Vagina (tissue), 2 donors: ENCODE data around the gene NDUFB4. TPM values are rescaled to one million over a fixed set of nuclear protein-coding genes. Genes with fewer than 3 reads are reported as not detected.
A peak's percentile ranks its signal among the peaks of the same experiment; 100 is the strongest.

Experiments
- DNase-seq, 2 donors: peaks; one replicate each; pipeline ENCODE4 v3.0.0-alpha.2; 2017; ENCODE audit errors: extremely low spot score in 2 of 2
- H3K27ac ChIP-seq: fragments of 200-600 bp; sonication (generic); one replicate; pipeline ENCODE4 v1.5.1; 2019
- H3K27me3 ChIP-seq: fragments of 200-600 bp; sonication (generic); one replicate; pipeline ENCODE4 v1.5.1; 2019
- H3K36me3 ChIP-seq, 2 donors: fragments of 200-600 bp; sonication (generic); one replicate each; pipeline ENCODE4 v1.5.1; 2017 to 2019
- H3K4me1 ChIP-seq: fragments of 200-600 bp; sonication (generic); one replicate; pipeline ENCODE4 v1.5.1; 2019
- H3K4me3 ChIP-seq, 2 donors: fragments of 200-600 bp; sonication (generic); 1 replicate in 1 of 2; 2 replicates in 1 of 2; pipeline ENCODE4 v1.5.1; 2016 to 2019
- H3K9me3 ChIP-seq: fragments of 200-600 bp; sonication (generic); one replicate; pipeline ENCODE4 v1.5.1; 2019
- POLR2A ChIP-seq, 2 donors: fragments of 450-650 bp; IDR thresholded peaks; one replicate each; pipeline ENCODE4 v1.6.1; 2017; ENCODE audit warnings: antibody characterized with exemption in 2 of 2, mild to moderate bottlenecking in 2 of 2, moderate library complexity in 2 of 2
- POLR2AphosphoS5 ChIP-seq, 2 donors: sonication (generic); formaldehyde crosslinking; IDR thresholded peaks; one replicate each; pipeline ENCODE4 v1.9.0; 2017; ENCODE audit warnings: antibody characterized with exemption in 2 of 2, mild to moderate bottlenecking in 2 of 2, low read depth in 1 of 2; ENCODE audit not compliant: insufficient read depth in 1 of 2
- intact Hi-C: fragments of 100-400 bp; cut with DNase I; formaldehyde crosslinking; loops from one replicate; pipeline ENCODE4 v1.15.1; 2023
- total RNA-seq: library from RNA; depleted of rRNA; stranded (reverse); fragments of >200 nt; gene quantifications from one replicate; pipeline ENCODE4 v1.2.3, GENCODE V29; 2016
- TF ChIP-seq, protein P1 (sequence below), 3 experiments: fragments of 450-650 bp in 2 of 3; fragments of 200-600 bp in 1 of 3; sonication (generic) in 1 of 3; IDR thresholded peaks; one replicate each; pipeline ENCODE4 v1.5.1; 2017 to 2019; ENCODE audit warnings: antibody characterized with exemption in 3 of 3, mild to moderate bottlenecking in 2 of 3, moderate library complexity in 2 of 3

NDUFB4 gene
- total RNA-seq, 1 donor from 2014 or later = 82.5 TPM

DNA sequence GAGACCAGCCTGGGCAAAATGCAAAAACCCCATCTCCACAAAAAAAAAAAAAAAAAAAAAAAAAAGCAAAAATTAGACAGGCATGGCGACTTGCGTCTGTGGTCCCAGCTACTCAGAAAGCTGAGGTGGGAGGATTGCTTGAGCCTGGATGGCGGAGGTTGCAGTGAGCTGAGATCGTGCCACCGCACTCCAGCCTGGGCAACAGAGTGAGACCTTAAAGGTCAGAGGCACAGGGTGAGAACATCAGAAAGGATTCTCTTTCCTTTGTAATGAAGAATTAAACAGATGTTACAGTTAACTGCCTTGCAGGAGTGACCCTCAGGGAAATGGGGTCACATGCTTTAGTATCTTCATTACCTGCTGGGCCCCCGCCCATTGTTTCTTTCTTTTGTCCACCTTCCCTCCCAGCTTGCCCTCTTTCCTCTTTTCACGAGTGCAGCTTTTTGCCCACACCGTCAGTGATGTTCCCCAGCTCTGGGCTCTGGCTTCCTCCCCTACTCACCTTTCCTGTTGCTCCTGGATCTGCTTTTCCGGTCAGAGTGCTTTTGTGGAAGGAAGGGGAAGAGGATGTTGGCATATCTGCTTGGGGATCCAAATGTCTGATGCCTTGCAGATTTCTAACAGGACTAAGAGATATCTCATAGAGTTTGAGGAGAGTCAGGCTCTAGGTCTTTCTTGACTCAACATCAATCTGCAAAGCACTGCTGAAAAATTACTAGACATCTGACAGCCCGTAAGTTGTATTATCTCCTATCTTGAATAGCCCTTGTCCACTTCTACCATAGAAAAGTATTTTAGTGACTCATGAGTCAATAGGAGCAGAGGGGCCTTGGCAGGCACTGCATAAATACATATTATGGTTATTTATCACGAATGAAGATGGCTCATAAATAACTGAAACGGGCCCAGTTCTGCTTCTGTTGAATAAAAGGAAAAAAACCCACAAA is 35.6 kb upstream of the NDUFB4 start:
- no peak for TF ChIP-seq POLR2A (IDR thresholded peaks at IDR 0.05)
- TF ChIP-seq, protein P1, sequence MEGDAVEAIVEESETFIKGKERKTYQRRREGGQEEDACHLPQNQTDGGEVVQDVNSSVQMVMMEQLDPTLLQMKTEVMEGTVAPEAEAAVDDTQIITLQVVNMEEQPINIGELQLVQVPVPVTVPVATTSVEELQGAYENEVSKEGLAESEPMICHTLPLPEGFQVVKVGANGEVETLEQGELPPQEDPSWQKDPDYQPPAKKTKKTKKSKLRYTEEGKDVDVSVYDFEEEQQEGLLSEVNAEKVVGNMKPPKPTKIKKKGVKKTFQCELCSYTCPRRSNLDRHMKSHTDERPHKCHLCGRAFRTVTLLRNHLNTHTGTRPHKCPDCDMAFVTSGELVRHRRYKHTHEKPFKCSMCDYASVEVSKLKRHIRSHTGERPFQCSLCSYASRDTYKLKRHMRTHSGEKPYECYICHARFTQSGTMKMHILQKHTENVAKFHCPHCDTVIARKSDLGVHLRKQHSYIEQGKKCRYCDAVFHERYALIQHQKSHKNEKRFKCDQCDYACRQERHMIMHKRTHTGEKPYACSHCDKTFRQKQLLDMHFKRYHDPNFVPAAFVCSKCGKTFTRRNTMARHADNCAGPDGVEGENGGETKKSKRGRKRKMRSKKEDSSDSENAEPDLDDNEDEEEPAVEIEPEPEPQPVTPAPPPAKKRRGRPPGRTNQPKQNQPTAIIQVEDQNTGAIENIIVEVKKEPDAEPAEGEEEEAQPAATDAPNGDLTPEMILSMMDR (IDR thresholded peaks at IDR 0.05) = no peak
- TF ChIP-seq POLR2AphosphoS5 (IDR thresholded peaks at IDR 0.05; ENCODE audit: insufficient read depth in 1 of 2, low read depth in 1 of 2) = no peak
- DNase-seq = no peak
- intact Hi-C loops = no loop called here
- H3K4me1 ChIP-seq = peaks cover 19% of the 10 kb centered on the region
- no peaks in the 10 kb centered on the region for H3K9me3 ChIP-seq
- no peaks in the 10 kb centered on the region for H3K36me3 ChIP-seq
- H3K4me3 ChIP-seq = no peak overlapping the region
- no peak overlapping the region for H3K27ac ChIP-seq
- no peaks in the 10 kb centered on the region for H3K27me3 ChIP-seq

DNA sequence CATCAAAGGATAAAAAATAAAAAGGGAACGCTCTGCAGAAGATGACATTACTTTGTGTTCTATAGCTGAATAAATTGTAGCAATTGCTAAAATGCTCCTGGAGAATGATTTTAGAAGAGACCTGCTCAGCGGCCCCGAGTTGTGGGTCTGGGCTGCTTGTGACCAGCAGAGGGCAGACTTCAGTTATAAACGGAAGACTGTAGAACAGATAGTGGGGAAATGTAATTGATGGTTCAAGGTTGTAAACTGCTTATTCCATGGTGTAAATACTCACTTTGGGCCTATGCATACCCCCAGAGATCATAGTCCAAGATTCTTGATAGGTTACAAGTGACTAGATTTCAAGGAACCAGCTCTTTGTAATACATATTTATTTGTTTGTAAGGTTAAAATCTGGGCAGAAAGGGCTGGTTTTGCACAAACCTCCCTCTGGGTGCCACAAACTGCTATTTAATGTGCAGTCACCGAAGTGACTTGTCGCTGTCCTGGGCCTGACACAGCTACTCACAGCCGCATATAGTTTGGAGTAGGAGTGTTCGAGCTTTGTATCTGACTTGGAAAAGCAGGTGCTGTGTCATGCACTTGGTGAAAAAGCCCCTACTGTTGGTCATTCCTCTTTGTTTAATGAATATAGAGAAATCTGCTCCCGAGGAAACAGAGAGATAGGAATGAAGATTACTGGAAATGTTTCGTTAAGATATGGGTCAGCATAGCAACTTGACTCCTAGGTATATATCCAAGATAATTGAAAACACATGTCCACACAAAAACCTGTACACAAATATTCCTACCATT is 34.7 kb upstream of the NDUFB4 start:
- Histone ChIP-seq H3K4me1 (peaks cover 21% of the 10 kb centered on the region), H3K27ac (no peak overlapping the region), H3K27me3 (no peaks in the 10 kb centered on the region), H3K9me3 (no peaks in the 10 kb centered on the region), H3K4me3 (no peak overlapping the region), H3K36me3 (no peaks in the 10 kb centered on the region)
- intact Hi-C loops = no loop called here
- no peak for DNase-seq
- TF ChIP-seq, protein P1 (IDR thresholded peaks at IDR 0.05) = peak; percentile 54 to 75 (median 75)
- no peak for TF ChIP-seq POLR2A (IDR thresholded peaks at IDR 0.05)
- TF ChIP-seq POLR2AphosphoS5 (IDR thresholded peaks at IDR 0.05; ENCODE audit: insufficient read depth in 1 of 2, low read depth in 1 of 2) = peak in 1 of 2 donors; percentile 39

DNA sequence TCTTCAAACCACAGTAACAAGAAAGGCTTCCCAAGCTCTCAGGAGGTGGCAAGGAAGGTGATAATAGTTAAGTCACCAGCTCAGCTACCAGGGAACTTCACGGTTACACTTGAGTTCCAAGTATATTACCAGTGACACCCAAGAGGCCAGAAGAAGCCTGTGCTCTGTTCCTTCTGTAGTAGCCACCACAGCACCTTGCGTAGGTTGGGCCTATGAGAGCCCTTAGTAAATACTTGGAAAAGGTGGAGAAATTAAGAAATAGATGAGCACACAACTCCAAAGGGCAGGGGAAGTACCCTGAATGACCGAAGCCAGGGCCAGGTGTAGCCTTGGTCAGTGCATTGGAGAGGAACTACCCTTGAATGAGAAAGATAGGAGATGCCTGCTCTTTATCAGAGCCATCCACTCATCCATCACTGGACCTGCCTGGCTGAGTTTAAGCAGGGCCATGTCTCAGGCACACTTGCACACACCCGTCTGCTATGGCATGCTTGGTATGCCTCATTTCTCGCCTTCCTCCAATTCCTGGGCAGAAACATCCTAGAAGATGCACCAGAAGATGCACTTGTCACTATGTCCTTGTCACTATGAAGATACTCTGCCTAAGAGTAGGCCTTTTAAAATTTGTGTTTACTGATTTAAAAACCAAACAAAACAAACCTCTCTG is 32.6 kb upstream of the NDUFB4 start:
- intact Hi-C loops = no loop called here
- no peaks in the 10 kb centered on the region for H3K9me3 ChIP-seq

DNA sequence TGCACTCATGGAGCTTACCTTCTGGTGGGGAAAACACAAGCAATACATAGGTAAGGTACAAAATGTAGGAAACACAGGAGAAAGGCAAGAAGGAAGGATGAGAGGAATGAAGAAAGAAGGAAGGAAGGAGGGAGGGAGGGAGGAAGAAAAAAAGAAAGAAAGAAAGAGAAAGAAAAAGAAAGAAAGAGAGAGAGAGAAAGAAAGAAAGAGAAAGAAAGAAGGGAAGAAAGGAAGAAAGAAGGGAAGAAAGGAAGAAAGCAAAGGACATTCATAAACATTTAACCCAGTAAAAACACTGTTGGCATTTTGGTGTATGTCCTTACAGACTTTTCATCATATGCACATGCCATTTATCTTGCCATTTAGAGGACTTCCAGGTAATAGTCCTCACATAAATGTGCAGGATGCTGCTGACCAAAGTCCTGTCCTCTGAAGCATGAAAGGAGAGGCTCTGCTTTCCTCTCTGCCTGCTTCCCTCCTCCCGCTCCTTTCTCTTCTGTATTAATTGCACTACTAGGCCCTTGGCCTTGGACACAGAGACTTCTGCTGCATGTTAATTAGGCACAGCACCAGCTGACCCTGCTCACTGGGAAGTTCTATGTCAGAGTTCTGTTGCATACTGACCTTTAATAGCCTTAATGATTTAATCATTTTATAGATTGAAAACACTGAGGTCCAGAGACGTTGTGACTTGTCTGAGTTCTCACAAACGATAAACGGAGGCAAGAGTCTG is 29.7 kb upstream of the NDUFB4 start:
- DNase-seq = peak in 1 of 2 donors; percentile 34
- H3K27ac ChIP-seq = peak overlapping the region; percentile 65
- H3K4me3 ChIP-seq = no peak overlapping the region
- H3K4me1 ChIP-seq = peaks cover 24% of the 10 kb centered on the region
- intact Hi-C loops = no loop called here
- TF ChIP-seq, protein P1 (IDR thresholded peaks at IDR 0.05) = no peak
- TF ChIP-seq POLR2AphosphoS5 (IDR thresholded peaks at IDR 0.05; ENCODE audit: insufficient read depth in 1 of 2, low read depth in 1 of 2) (no peak), POLR2A (IDR thresholded peaks at IDR 0.05) (no peak)
- H3K36me3 ChIP-seq = no peaks in the 10 kb centered on the region
- no peaks in the 10 kb centered on the region for H3K9me3 ChIP-seq
- no peaks in the 10 kb centered on the region for H3K27me3 ChIP-seq

More for the DNA sequence above, 32.6 kb upstream of the NDUFB4 start:
- H3K4me1 ChIP-seq = peaks cover 38% of the 10 kb centered on the region
- no peak overlapping the region for H3K27ac ChIP-seq
- DNase-seq = peak in 1 of 2 donors; percentile 25
- no peaks in the 10 kb centered on the region for H3K27me3 ChIP-seq
- no peaks in the 10 kb centered on the region for H3K36me3 ChIP-seq
- H3K4me3 ChIP-seq = no peak overlapping the region
- no peak for TF ChIP-seq POLR2A (IDR thresholded peaks at IDR 0.05)
- TF ChIP-seq POLR2AphosphoS5 (IDR thresholded peaks at IDR 0.05; ENCODE audit: insufficient read depth in 1 of 2, low read depth in 1 of 2) = no peak
- TF ChIP-seq, protein P1 (IDR thresholded peaks at IDR 0.05) = no peak
